ENCODE data around the gene SPRR2D.

- no peak for TF ChIP-seq CTCF (IDR thresholded peaks at IDR 0.05)
- no peak for TF ChIP-seq POLR2A (IDR thresholded peaks at IDR 0.05)
These were observed 47.7 kb downstream of the SPRR2D start for GRCh38 chr1:152993186-152993585.
